ENCODE data around the gene DPF3. TPM values are rescaled to one million over a fixed set of nuclear protein-coding genes. Genes with fewer than 3 reads are reported as not detected.

DPF3 gene
- total RNA-seq, 4 donors from 2014 or later, result 0.39 to 3.4 (median 1.6) TPM

GRCh38 chr14:72774894-72775620, 118.8 kb downstream of the DPF3 start:
- H3K4me3 ChIP-seq, result no peak overlapping the region
- no peak for DNase-seq (ENCODE audit: low spot score in 2 of 2)
- TF ChIP-seq POLR2AphosphoS5 (IDR thresholded peaks at IDR 0.05) (no peak), POLR2A (IDR thresholded peaks at IDR 0.05) (no peak), EP300 (IDR thresholded peaks at IDR 0.05) (no peak)
- TF ChIP-seq, protein P1, sequence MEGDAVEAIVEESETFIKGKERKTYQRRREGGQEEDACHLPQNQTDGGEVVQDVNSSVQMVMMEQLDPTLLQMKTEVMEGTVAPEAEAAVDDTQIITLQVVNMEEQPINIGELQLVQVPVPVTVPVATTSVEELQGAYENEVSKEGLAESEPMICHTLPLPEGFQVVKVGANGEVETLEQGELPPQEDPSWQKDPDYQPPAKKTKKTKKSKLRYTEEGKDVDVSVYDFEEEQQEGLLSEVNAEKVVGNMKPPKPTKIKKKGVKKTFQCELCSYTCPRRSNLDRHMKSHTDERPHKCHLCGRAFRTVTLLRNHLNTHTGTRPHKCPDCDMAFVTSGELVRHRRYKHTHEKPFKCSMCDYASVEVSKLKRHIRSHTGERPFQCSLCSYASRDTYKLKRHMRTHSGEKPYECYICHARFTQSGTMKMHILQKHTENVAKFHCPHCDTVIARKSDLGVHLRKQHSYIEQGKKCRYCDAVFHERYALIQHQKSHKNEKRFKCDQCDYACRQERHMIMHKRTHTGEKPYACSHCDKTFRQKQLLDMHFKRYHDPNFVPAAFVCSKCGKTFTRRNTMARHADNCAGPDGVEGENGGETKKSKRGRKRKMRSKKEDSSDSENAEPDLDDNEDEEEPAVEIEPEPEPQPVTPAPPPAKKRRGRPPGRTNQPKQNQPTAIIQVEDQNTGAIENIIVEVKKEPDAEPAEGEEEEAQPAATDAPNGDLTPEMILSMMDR (IDR thresholded peaks at IDR 0.05), result no peak
- H3K9me3 ChIP-seq, result no peaks in the 10 kb centered on the region
- H3K27ac ChIP-seq, result no peak overlapping the region
- WGBS, result 68% methylated on average over 6 of the region's 6 CpGs
- no peaks in the 10 kb centered on the region for H3K4me1 ChIP-seq
- H3K36me3 ChIP-seq, result no peaks in the 10 kb centered on the region
- no peaks in the 10 kb centered on the region for H3K27me3 ChIP-seq

- no peaks in the 10 kb centered on the region for H3K9me3 ChIP-seq
- H3K27ac ChIP-seq, result no peak overlapping the region
- no peak overlapping the region for H3K4me3 ChIP-seq
- 91% methylated on average over 4 of the region's 4 CpGs for WGBS
- no peaks in the 10 kb centered on the region for H3K4me1 ChIP-seq
- no peaks in the 10 kb centered on the region for H3K36me3 ChIP-seq
- TF ChIP-seq, protein P1 (IDR thresholded peaks at IDR 0.05), result no peak
- TF ChIP-seq EP300 (IDR thresholded peaks at IDR 0.05), result no peak
- TF ChIP-seq POLR2AphosphoS5 (IDR thresholded peaks at IDR 0.05), result no peak
- TF ChIP-seq POLR2A (IDR thresholded peaks at IDR 0.05), result no peak
- no peaks in the 10 kb centered on the region for H3K27me3 ChIP-seq
- DNase-seq (ENCODE audit: low spot score in 2 of 2), result no peak
Observed at GRCh38 chr14:72774141-72774540, 119.8 kb downstream of the DPF3 start.

DNA sequence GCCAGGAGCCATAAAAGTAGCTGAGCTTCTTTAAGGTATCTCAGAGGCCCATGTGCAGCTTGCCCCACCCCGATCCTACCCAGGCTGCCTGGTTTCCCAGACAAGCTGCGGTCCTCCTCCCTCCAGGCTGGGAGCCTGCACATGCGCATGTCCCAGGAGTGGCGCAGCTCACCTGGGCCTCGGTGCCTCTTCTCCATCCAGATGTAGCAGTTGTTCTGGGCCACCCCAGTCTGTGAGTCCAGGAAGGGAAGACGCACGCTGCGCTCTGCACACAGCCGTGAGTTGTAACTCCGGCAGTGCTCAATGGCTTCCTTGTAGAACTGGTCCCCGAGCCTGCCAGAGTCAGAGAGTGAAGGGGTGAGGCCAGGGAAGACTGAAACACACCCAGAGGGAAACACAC, 122.3 kb downstream of the DPF3 start:
- 60% methylated on average over 1 of the region's 11 CpGs for WGBS
- no peak for TF ChIP-seq POLR2AphosphoS5 (IDR thresholded peaks at IDR 0.05)
- TF ChIP-seq, protein P1 (IDR thresholded peaks at IDR 0.05), result no peak
- no peak for TF ChIP-seq EP300 (IDR thresholded peaks at IDR 0.05)
- TF ChIP-seq POLR2A (IDR thresholded peaks at IDR 0.05), result no peak
- H3K9me3 ChIP-seq, result peaks cover 5% of the 10 kb centered on the region
- no peak overlapping the region for H3K4me3 ChIP-seq
- no peaks in the 10 kb centered on the region for H3K4me1 ChIP-seq
- no peak overlapping the region for H3K27ac ChIP-seq
- DNase-seq (ENCODE audit: low spot score in 2 of 2), result no peak
- no peaks in the 10 kb centered on the region for H3K36me3 ChIP-seq
- no peaks in the 10 kb centered on the region for H3K27me3 ChIP-seq

GRCh38 chr14:72766296-72766695, 127.6 kb downstream of the DPF3 start:
- no peak for TF ChIP-seq EP300 (IDR thresholded peaks at IDR 0.05)
- no peak for TF ChIP-seq POLR2AphosphoS5 (IDR thresholded peaks at IDR 0.05)
- TF ChIP-seq, protein P1 (IDR thresholded peaks at IDR 0.05), result no peak
- no peak for TF ChIP-seq POLR2A (IDR thresholded peaks at IDR 0.05)
- Histone ChIP-seq H3K27me3 (no peaks in the 10 kb centered on the region), H3K4me1 (no peaks in the 10 kb centered on the region), H3K27ac (no peak overlapping the region), H3K4me3 (no peak overlapping the region), H3K36me3 (no peaks in the 10 kb centered on the region), H3K9me3 (peaks cover 5% of the 10 kb centered on the region)
- WGBS, result 97% methylated on average over 3 of the region's 3 CpGs
- DNase-seq (ENCODE audit: low spot score in 2 of 2), result no peak

DNA sequence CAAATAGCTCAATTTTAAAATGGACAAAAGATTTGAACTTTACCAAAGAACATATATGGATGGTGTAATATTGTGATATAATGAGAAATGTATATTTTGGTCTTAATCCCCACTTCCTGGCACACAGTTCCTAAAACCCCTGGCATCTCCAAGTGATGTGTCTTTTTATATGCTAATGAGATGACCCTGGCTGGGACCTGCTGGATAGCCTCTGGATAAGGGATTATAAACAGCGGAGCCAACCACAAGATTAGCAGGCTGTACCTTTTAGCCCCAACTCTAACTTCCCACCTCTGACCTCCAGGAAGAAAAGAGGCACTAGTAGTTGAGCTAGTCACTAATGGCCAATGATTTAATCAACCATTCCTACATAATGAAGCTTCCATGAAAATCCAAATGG, 130.0 kb downstream of the DPF3 start:
- WGBS, result 90% methylated on average over 1 of the region's 1 CpG
- Histone ChIP-seq H3K27me3 (no peaks in the 10 kb centered on the region), H3K27ac (no peak overlapping the region), H3K4me3 (no peak overlapping the region), H3K9me3 (peaks cover 27% of the 10 kb centered on the region), H3K36me3 (no peaks in the 10 kb centered on the region), H3K4me1 (no peaks in the 10 kb centered on the region)
- TF ChIP-seq POLR2AphosphoS5 (IDR thresholded peaks at IDR 0.05) (no peak), POLR2A (IDR thresholded peaks at IDR 0.05) (no peak), EP300 (IDR thresholded peaks at IDR 0.05) (no peak)
- TF ChIP-seq, protein P1 (IDR thresholded peaks at IDR 0.05), result no peak
- DNase-seq (ENCODE audit: low spot score in 2 of 2), result peak in 1 of 2 donors; percentile 24

Measured in suprapubic skin (tissue), 4 donors.